CD8-positive, alpha-beta memory T cell (primary cell): ENCODE measurements around the gene ERCC4. TPM values are rescaled to one million over a fixed set of nuclear protein-coding genes. Genes with fewer than 3 reads are reported as not detected.

ENCODE experiments used
- CTCF ChIA-PET: fragments of 350-600 bp; sonication (Branson Sonifier 250); formaldehyde crosslinking; loops from one replicate; lab custom pipeline; 2021; ENCODE audit warnings: antibody characterized with exemption; lab: Charles Lee
- POLR2A ChIA-PET: fragments of 350-600 bp; sonication (Branson Sonifier 250); formaldehyde crosslinking; loops from one replicate; lab custom pipeline; 2021; ENCODE audit warnings: antibody characterized with exemption; lab: Charles Lee
- DNase-seq, 5 donors: peaks; one replicate each; pipeline versions ENCODE4 v3.0.0 to v3.0.0-alpha.2; 2020 to 2022; ENCODE audit warnings: mixed read lengths in 1 of 5
- H3K27ac ChIP-seq: one replicate; pipeline ENCODE4 v1.7.0; 2013; ENCODE audit warnings: low read depth, mild to moderate bottlenecking, low read length, moderate library complexity
- H3K27me3 ChIP-seq: 2 replicates; pipeline ENCODE4 v1.7.0; 2013; ENCODE audit warnings: low read length, mild to moderate bottlenecking; ENCODE audit not compliant: insufficient read depth, poor library complexity, severe bottlenecking
- H3K36me3 ChIP-seq: 2 replicates; pipeline ENCODE4 v1.7.0; 2013; ENCODE audit warnings: mild to moderate bottlenecking, low read length, moderate library complexity; ENCODE audit not compliant: insufficient read depth
- H3K4me1 ChIP-seq: 2 replicates; pipeline ENCODE4 v1.7.0; 2013; ENCODE audit warnings: mild to moderate bottlenecking, low read length, moderate library complexity; ENCODE audit not compliant: insufficient read depth
- H3K4me3 ChIP-seq: 2 replicates; pipeline ENCODE4 v1.7.0; 2013; ENCODE audit warnings: mild to moderate bottlenecking, low read length
- H3K9me3 ChIP-seq: 2 replicates; pipeline ENCODE4 v1.7.0; 2013; ENCODE audit warnings: mild to moderate bottlenecking, low read length
- H3K27ac Mint-ChIP-seq, 8 donors: one replicate each; pipeline ENCODE4 v1.8.0; 2020 to 2021; ENCODE audit warnings: mixed read lengths in 8 of 8, mild to moderate bottlenecking in 6 of 8, inconsistent platforms in 3 of 8, moderate library complexity in 3 of 8
- H3K27me3 Mint-ChIP-seq, 2 donors: one replicate each; pipeline ENCODE4 v1.8.0; 2020 to 2021; ENCODE audit warnings: mixed read lengths in 2 of 2, mild to moderate bottlenecking in 1 of 2, moderate library complexity in 1 of 2
- H3K36me3 Mint-ChIP-seq, 3 donors: one replicate each; pipeline ENCODE4 v1.8.0; 2020 to 2021; ENCODE audit warnings: mixed read lengths in 3 of 3, inconsistent platforms in 1 of 3, mild to moderate bottlenecking in 1 of 3
- H3K4me1 Mint-ChIP-seq, 3 donors: one replicate each; pipeline ENCODE4 v1.8.0; 2020 to 2021; ENCODE audit warnings: mixed read lengths in 3 of 3, inconsistent platforms in 1 of 3, mild to moderate bottlenecking in 1 of 3
- H3K4me3 Mint-ChIP-seq, 7 donors: one replicate each; pipeline ENCODE4 v1.8.0; 2020 to 2021; ENCODE audit warnings: mixed read lengths in 7 of 7, mild to moderate bottlenecking in 6 of 7, moderate library complexity in 4 of 7, inconsistent platforms in 2 of 7
- H3K9me3 Mint-ChIP-seq, 5 donors: one replicate each; pipeline ENCODE4 v1.8.0; 2020 to 2022; ENCODE audit warnings: mixed read lengths in 5 of 5, mild to moderate bottlenecking in 3 of 5, moderate library complexity in 2 of 5, inconsistent platforms in 1 of 5
- polyA plus RNA-seq: library from polyadenylated mRNA; unstranded; fragments of 300-500 nt; fragmentation: Illumina TruSeq; gene quantifications from one replicate; pipeline ENCODE4 v1.2.3, GENCODE V29; 2021
- total RNA-seq, 2 experiments: library from RNA; stranded (reverse); gene quantifications; one replicate each; pipeline ENCODE4 v1.2.3, GENCODE V29; 2021

The ERCC4 gene
- total and polyA plus RNA-seq, 3 experiments from 2014 or later, result 13.1 to 21.6 (median 15.6) TPM

GRCh38 chr16:13953501-13953900, 33.5 kb downstream of the ERCC4 start:
- Histone ChIP-seq H3K9me3 (no peaks in the 10 kb centered on the region), H3K4me3 (no peak overlapping the region), H3K4me1 (no peaks in the 10 kb centered on the region), H3K27ac (no peak overlapping the region), H3K27me3 (no peaks in the 10 kb centered on the region), H3K36me3 (no peaks in the 10 kb centered on the region)
- H3K4me3 Mint-ChIP-seq, result no peak overlapping the region
- peaks cover 13 to 25% (median 25%) of the 10 kb centered on the region in 3 donors for H3K4me1 Mint-ChIP-seq
- H3K9me3 Mint-ChIP-seq, result no peaks in the 10 kb centered on the region
- peaks cover 7 to 12% (median 8%) of the 10 kb centered on the region in 3 donors for H3K36me3 Mint-ChIP-seq
- CTCF ChIA-PET, result no interaction called here
- no peak for DNase-seq
- POLR2A ChIA-PET, result no interaction called here
- H3K27me3 Mint-ChIP-seq, result peaks cover 4 to 12% of the 10 kb centered on the region in 2 donors
- no peak overlapping the region for H3K27ac Mint-ChIP-seq

GRCh38 chr16:13956635-13957196, 36.8 kb downstream of the ERCC4 start:
- CTCF ChIA-PET, result no interaction called here
- DNase-seq, result no peak
- H3K27ac ChIP-seq, result no peak overlapping the region
- no peaks in the 10 kb centered on the region for H3K4me1 ChIP-seq
- H3K27me3 Mint-ChIP-seq, result peaks cover 9 to 20% of the 10 kb centered on the region in 2 donors
- H3K4me1 Mint-ChIP-seq, result peaks cover 13 to 25% (median 25%) of the 10 kb centered on the region in 3 donors
- no peaks in the 10 kb centered on the region for H3K9me3 ChIP-seq
- POLR2A ChIA-PET, result no interaction called here
- H3K27me3 ChIP-seq, result no peaks in the 10 kb centered on the region
- peaks cover 0 to 2% (median 0%) of the 10 kb centered on the region in 3 donors for H3K36me3 Mint-ChIP-seq
- H3K4me3 ChIP-seq, result peak overlapping the region; percentile 26
- H3K4me3 Mint-ChIP-seq, result peak overlapping the region; percentile 60 to 88 (median 78)
- H3K36me3 ChIP-seq, result no peaks in the 10 kb centered on the region
- no peaks in the 10 kb centered on the region for H3K9me3 Mint-ChIP-seq
- H3K27ac Mint-ChIP-seq, result peak overlapping the region in 5 of 8 donors; percentile 14 to 70 (median 29)

- Mint-ChIP-seq H3K4me3 (peak overlapping the region; percentile 25 to 88 (median 78)), H3K27me3 (peaks cover 9 to 25% of the 10 kb centered on the region in 2 donors), H3K9me3 (no peaks in the 10 kb centered on the region), H3K36me3 (peaks cover 0 to 2% (median 0%) of the 10 kb centered on the region in 3 donors), H3K4me1 (peaks cover 13 to 25% (median 25%) of the 10 kb centered on the region in 3 donors), H3K27ac (peak overlapping the region in 4 of 8 donors; percentile 20 to 85 (median 44))
- CTCF ChIA-PET, result no interaction called here
- Histone ChIP-seq H3K9me3 (no peaks in the 10 kb centered on the region), H3K4me1 (no peaks in the 10 kb centered on the region), H3K4me3 (peak overlapping the region; percentile 26), H3K27me3 (no peaks in the 10 kb centered on the region), H3K36me3 (no peaks in the 10 kb centered on the region), H3K27ac (no peak overlapping the region)
- POLR2A ChIA-PET, result no interaction called here
- no peak for DNase-seq
Measured at GRCh38 chr16:13957197-13958078, 37.5 kb downstream of the ERCC4 start.

GRCh38 chr16:13958474-13958873, 38.5 kb downstream of the ERCC4 start:
- H3K9me3 Mint-ChIP-seq, result no peaks in the 10 kb centered on the region
- H3K4me1 ChIP-seq, result no peaks in the 10 kb centered on the region
- H3K36me3 Mint-ChIP-seq, result peaks cover 0 to 2% (median 0%) of the 10 kb centered on the region in 3 donors
- H3K9me3 ChIP-seq, result no peaks in the 10 kb centered on the region
- no peak for DNase-seq
- H3K27ac ChIP-seq, result no peak overlapping the region
- no peak overlapping the region for H3K4me3 Mint-ChIP-seq
- POLR2A ChIA-PET, result no interaction called here
- H3K27me3 ChIP-seq, result no peaks in the 10 kb centered on the region
- CTCF ChIA-PET, result no interaction called here
- H3K27me3 Mint-ChIP-seq, result peaks cover 12 to 30% of the 10 kb centered on the region in 2 donors
- no peak overlapping the region for H3K27ac Mint-ChIP-seq
- peaks cover 13 to 25% (median 25%) of the 10 kb centered on the region in 3 donors for H3K4me1 Mint-ChIP-seq
- H3K4me3 ChIP-seq, result no peak overlapping the region
- no peaks in the 10 kb centered on the region for H3K36me3 ChIP-seq

GRCh38 chr16:13959626-13960025, 39.7 kb downstream of the ERCC4 start:
- H3K4me1 Mint-ChIP-seq, result peaks cover 13 to 25% (median 25%) of the 10 kb centered on the region in 3 donors
- no peaks in the 10 kb centered on the region for H3K27me3 ChIP-seq
- H3K4me3 ChIP-seq, result no peak overlapping the region
- no peak overlapping the region for H3K27ac ChIP-seq
- H3K36me3 ChIP-seq, result no peaks in the 10 kb centered on the region
- H3K9me3 Mint-ChIP-seq, result no peaks in the 10 kb centered on the region
- no peak overlapping the region for H3K4me3 Mint-ChIP-seq
- no peaks in the 10 kb centered on the region for H3K4me1 ChIP-seq
- H3K9me3 ChIP-seq, result no peaks in the 10 kb centered on the region
- ChIA-PET POLR2A (no interaction called here), CTCF (no interaction called here)
- peaks cover 16 to 32% of the 10 kb centered on the region in 2 donors for H3K27me3 Mint-ChIP-seq
- DNase-seq, result no peak
- no peak overlapping the region for H3K27ac Mint-ChIP-seq
- H3K36me3 Mint-ChIP-seq, result peaks cover 0 to 2% (median 0%) of the 10 kb centered on the region in 3 donors

- Histone ChIP-seq H3K36me3 (no peaks in the 10 kb centered on the region), H3K4me3 (no peak overlapping the region), H3K9me3 (no peaks in the 10 kb centered on the region), H3K27ac (no peak overlapping the region), H3K27me3 (no peaks in the 10 kb centered on the region), H3K4me1 (no peaks in the 10 kb centered on the region)
- Mint-ChIP-seq H3K4me3 (no peak overlapping the region), H3K36me3 (peaks cover 0 to 2% (median 0%) of the 10 kb centered on the region in 3 donors), H3K4me1 (peaks cover 10 to 18% (median 16%) of the 10 kb centered on the region in 3 donors), H3K27me3 (peaks cover 15 to 41% of the 10 kb centered on the region in 2 donors), H3K27ac (no peak overlapping the region), H3K9me3 (no peaks in the 10 kb centered on the region)
- ChIA-PET CTCF (no interaction called here), POLR2A (no interaction called here)
- no peak for DNase-seq
Measured at GRCh38 chr16:13961099-13961811, 41.3 kb downstream of the ERCC4 start.

GRCh38 chr16:13962232-13962631, 42.3 kb downstream of the ERCC4 start:
- no peaks in the 10 kb centered on the region for H3K4me1 ChIP-seq
- POLR2A ChIA-PET, result no interaction called here
- Mint-ChIP-seq H3K27ac (no peak overlapping the region), H3K27me3 (peaks cover 15 to 43% of the 10 kb centered on the region in 2 donors), H3K4me3 (no peak overlapping the region), H3K9me3 (peaks cover 0 to 2% (median 0%) of the 10 kb centered on the region in 5 donors), H3K36me3 (peaks cover 0 to 2% (median 0%) of the 10 kb centered on the region in 3 donors), H3K4me1 (peaks cover 6 to 8% (median 7%) of the 10 kb centered on the region in 3 donors)
- H3K27me3 ChIP-seq, result no peaks in the 10 kb centered on the region
- CTCF ChIA-PET, result no interaction called here
- H3K9me3 ChIP-seq, result no peaks in the 10 kb centered on the region
- H3K27ac ChIP-seq, result no peak overlapping the region
- no peak for DNase-seq
- no peak overlapping the region for H3K4me3 ChIP-seq
- no peaks in the 10 kb centered on the region for H3K36me3 ChIP-seq
